Measurements from ENCODE around the gene NFE2L2. TPM values are rescaled to one million over a fixed set of nuclear protein-coding genes. Genes with fewer than 3 reads are reported as not detected.
"Not testable (repeated sequence)": the region's sequence is repeated elsewhere in the genome, so short reads cannot be mapped to it uniquely, and the experiment has no call there.

The NFE2L2 gene
- polyA plus RNA-seq, 4 donors: 115 to 173 (median 157) TPM

DNA sequence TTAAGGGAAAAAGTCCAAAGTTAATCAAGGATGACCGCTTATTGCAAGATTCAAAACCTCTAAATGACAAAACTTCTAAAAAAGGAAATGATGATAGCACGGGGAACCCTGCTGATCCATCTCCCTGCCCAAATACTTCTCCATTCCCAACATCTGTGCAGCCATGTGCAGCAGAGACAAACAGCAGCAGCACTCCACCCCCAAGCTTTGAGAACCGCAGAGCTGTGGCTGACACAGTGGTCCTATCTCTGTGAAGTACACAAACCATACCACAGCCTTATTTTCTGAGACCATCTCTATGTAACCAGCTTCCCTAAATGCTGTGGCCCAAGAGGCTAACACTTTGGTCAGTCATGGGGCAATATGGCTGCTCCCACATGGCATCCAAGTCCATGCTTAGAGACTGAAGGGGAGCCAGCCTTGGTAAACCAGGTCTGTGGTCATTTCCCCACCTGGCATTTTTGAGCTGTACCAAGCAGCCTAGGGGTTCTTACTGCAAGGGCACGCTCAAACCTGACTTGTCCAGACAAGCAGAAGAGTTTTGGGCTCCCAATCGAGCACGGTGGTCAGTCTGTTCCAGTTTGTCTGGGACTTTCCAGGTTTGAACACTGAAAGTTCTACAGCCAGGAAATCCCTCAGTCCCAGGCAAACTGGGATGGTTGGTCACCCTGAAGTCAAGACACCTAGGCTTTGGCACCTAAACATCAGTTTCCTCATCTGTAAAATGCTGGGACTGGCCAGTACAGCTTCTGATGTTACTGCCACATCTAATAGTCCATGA, 17.1 kb upstream of the NFE2L2 start:
- no peak for DNase-seq (ENCODE audit: low read depth in 4 of 4, low spot score in 2 of 4)

DNA sequence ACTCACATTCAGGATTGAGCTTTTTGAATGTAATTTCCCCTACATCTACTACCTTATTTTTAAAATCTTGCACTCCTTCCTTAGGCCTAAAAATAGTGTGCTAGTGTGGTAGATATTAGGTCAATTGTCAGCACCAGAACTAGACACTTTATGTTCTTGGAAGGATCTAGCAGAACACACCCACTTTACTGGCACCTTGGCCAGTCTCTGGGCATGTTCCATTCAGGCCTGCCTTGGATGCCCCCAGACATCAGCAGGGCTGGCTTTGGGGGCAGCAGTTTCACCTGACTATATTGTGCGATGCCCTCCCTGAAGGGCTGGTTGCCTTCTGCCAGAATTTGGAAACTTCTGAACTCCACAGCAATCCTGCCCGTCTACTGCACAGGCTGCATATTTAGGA, 15.3 kb upstream of the NFE2L2 start:
- no peak for DNase-seq (ENCODE audit: low read depth in 4 of 4, low spot score in 2 of 4)

DNA sequence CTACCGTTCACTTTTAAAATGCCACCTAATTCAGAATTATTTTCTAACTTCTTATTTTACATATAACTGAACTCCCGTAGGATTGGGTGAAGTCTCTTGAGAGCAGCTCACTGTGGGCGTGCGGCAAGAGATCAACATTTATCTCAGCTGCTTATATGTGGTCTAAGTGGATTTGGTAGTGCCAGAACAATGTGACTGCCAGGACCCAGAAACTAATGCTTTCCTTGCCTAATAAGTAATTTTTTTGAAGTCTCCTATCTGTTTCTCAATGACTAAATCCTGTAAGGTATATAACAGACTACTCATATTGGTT, 11.2 kb upstream of the NFE2L2 start:
- DNase-seq (ENCODE audit: low read depth in 4 of 4, low spot score in 2 of 4): no peak

DNA sequence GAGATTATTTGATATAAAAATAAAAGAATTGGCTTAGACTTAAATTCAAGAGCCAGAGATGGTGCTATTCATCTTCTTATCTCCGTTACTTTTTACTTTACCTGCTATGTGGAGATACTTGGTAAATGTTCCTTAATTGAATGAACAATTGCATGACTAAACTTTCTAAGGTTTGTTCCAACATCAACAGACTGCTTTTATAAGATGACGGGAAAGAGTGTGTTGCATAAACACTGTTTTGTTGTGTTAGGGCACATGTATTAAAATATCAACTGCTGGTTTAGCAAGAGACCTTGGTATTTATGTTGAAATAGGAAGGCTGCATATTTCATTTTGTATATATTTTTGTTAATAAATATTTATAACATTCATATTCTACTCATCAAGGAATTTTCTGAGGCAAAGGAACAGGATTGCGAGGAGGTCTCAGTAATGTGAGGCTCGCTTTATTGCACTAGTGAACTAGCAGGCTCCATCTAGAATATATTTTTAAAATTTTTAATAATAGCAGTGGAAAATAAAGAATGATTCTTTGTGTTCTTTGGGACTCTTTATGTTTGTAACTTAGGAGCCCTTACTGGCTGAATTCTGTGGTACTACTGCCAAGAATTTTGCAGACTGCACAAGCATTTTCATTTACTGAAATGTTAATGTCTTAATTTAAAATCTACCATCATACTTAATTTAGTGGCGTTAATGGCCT, 10.7 kb upstream of the NFE2L2 start:
- no peak for DNase-seq (ENCODE audit: low read depth in 4 of 4, low spot score in 2 of 4)

DNA sequence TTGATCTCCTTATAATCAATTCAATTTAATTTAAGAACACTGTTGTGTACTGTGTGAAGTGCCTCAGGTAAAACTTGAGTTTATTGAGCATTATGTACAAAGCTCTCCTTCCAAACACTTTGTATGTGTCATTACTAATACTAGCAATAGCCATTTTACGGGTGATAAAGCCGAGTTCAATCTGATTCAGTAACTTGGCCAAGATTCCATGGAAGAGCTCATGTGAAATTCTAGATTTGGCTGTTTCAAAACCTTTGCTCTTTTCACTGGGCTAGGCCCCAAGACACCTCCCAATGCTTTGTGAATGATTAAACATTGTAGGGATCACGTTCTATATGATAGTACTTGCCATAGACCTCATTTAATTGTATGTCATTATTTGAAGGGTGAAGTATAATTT, 8.9 kb upstream of the NFE2L2 start:
- no peak for DNase-seq (ENCODE audit: low read depth in 4 of 4, low spot score in 2 of 4)

DNA sequence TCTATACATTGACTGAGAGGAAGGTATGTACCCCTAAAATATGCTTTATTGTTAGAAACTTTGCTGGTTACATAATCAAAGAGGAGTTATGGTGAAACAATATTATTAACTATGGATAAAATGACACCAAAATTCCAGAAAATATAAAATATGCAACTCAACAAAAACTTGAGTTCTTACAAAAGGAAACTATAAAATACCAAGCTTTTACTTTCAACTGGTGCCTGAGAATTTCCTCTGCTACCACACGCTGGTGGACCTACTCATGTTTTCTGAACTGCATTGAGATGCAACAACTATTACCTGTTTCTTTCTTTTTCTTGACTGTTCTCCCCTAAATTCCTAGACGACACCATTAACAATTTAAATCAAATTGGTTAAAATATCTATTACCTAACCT, 8.2 kb upstream of the NFE2L2 start:
- no peak for DNase-seq (ENCODE audit: low read depth in 4 of 4, low spot score in 2 of 4)

DNA sequence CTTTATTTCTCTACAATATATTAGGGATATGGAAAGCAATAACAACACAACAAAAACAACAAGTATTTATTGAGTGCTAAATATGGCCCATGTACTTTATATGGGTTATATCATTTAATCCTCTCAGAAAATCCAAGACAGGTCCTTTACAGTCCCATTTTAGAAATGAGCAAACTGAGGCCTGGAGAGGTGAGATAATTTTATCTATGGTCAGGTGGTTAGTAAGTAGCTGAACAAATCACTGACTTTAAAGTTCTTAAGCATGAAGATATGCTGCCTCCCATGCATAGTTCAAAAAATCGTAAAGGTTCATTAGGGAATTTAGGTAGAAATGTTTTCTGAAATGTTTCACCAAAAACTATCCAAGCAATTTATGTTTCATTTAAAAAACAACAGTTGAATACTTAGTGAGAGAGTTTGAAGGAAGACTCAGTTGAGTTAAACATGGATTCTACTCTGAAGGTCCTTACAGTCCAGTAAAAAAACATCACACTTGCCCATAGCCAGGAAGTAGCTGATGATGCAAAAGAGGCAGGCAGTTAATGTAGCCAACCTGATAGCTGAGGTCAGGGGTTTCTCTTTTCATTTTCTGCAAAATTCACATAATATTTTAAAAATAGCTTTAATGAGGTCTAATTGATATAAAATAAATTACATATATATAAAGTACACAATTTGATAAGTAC, 7.6 kb upstream of the NFE2L2 start:
- no peak for DNase-seq (ENCODE audit: low read depth in 4 of 4, low spot score in 2 of 4)

DNA sequence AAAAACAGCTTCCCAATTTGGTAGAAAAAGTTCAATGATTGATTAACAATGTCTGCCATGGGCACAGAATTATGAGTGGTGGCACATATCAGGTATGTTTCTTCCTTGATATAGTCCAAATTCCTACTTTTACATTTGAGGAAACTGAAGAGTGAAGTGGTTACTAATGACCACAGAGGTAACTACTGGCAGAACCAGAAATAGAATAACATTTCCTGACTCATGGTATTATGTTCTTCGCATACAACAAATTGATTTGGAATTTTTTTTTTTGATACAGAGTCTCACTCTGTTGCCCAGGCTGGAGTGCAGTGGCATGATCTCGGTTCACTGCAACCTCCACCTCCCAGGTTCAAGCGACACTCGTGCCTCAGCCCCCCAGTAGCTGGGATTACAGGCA, 6.0 kb upstream of the NFE2L2 start:
- no peak for DNase-seq (ENCODE audit: low read depth in 4 of 4, low spot score in 2 of 4)

DNA sequence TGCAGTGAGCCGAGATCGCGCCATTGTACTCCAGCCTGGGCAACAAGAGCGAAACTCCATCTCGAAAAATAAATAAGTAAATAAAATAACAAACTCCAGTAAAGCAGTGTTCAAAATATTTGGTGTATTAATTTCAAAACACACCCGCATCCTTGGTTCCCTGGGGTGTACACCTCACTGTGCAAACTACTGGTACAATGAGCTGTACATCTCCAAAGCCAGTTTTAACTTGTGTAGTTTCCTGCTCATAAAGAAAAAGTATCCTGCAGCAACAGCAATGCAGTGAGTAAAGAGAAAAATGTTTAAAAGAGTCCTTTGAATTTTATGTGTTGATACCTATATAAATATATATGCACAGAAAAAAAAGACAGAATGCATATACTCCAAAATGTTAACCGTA, 4.4 kb upstream of the NFE2L2 start:
- no peak for DNase-seq (ENCODE audit: low read depth in 4 of 4, low spot score in 2 of 4)

DNA sequence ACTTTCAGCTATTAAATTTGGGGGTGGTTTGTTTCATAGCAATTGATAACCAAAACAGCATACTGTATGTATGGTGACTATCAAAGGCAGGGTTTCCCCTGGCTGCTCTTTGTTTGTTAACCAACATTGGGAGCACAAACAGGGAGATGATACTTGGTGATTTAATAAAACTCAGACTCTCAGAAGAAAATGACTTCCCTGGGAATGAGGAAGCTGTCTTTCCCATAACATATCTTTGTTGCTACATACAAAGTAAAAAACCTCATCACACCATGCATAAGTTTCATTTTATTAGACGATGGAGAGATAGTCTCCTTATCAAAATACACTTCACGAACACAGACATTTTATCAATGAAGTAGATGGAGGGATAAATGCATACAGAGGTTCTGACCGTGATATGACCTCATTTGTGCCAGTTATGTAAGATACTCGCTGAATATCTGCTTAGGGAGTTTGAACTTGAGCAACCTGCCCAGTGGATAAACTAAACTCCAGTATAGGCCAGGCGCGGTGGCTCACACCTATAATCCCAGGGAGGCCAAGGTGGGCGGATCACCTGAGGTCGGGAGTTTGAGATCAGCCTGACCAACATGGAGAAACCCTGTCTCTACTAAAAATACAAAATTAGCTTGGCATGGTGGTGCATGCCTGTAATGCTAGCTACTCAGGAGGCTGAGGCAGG, 3.8 kb upstream of the NFE2L2 start:
- DNase-seq (ENCODE audit: low read depth in 4 of 4, low spot score in 2 of 4): no peak

DNA sequence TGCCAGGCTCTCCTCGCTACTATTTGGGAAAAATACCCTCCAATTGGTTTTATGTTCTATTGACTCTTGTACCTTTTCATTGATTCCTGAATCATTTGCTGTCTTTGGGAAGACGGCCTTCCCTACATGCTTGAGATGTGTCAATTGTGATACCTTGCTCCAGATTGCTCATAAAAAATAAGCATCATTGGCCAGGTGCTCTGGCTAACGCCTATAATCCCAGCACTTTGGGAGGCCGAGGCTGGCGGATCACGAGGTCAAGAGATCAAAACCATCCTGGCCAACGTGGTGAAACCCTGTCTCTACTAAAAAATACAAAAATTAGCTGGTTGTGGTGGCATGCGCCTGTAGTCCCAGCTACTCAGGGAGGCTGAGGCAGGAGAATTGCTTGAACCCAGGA, 2.4 kb upstream of the NFE2L2 start:
- DNase-seq (ENCODE audit: low read depth in 4 of 4, low spot score in 2 of 4): not testable (repeated sequence)

DNA sequence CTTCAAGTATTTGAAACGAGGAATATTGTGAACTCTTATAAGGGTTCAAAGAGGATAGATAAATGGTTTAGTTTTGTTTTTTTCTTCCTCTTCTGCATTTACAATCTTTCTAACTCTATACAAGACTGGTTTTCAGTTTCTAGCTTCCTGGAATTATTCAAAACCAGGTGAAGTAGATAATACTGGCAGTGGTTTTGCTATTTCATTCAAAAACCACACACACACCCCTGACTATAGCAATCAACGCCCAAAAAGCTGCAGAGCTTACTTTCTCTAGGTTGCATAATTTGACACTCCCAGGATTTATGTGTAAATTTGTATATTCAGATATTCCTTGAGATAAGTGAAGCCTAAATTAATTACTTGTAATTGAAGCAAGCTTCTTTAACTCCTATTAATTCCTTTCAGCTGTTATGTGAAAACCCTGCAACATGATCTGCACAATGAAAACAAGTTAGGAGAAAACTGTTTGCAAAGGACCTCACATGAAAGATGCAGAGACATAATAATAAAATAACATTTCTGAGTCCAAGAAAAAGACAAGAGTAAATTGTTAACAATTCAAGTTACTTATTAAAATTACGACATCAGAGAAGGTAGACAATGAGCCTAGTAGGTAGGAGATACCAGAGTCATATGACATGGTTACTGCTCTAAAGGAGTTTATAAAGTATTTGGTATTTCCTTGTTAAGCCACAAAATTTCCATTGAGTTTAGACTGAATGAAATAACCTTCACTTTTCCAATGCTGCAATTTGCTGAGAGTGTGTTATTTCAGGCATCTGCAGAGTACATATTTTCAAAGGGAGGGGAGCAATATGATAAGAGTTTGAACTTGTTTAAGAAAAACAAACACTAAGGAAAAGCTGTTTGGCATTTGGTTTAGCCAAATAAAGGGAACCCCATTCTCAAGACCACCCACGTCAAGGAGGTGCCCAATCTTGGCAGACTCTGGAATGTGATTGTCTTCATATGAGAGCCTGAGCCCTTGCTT, 1.6 kb upstream of the NFE2L2 start:
- DNase-seq (ENCODE audit: low read depth in 4 of 4, low spot score in 2 of 4): peak in 1 of 4 donors; percentile 29

DNA sequence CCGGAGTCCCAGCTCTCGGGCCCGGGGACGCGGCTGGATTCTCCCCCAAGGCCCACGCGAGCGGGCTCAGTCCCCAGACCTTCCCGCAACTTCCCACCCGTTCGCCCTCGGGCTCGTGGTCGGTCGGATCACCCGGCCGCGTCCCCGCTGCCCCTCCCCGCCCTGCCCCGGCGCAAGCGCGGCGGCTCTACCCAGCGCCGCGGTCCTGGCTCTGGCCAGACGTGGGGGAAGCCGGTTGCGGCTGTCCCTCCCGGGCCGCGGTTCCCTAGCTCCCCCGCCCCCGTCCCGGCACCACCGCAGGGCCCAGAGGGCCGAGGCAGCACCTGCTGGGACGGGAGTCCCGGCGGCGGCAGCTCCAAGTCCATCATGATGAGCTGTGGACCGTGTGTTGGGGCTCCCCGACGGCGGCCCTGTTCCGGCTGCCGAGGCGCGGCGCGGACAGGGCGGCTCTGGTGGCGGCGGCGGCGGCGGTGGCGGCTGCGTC, 276 bp downstream of the NFE2L2 start:
- peak in 1 of 4 donors; percentile 45 for DNase-seq (ENCODE audit: low read depth in 4 of 4, low spot score in 2 of 4)

DNA sequence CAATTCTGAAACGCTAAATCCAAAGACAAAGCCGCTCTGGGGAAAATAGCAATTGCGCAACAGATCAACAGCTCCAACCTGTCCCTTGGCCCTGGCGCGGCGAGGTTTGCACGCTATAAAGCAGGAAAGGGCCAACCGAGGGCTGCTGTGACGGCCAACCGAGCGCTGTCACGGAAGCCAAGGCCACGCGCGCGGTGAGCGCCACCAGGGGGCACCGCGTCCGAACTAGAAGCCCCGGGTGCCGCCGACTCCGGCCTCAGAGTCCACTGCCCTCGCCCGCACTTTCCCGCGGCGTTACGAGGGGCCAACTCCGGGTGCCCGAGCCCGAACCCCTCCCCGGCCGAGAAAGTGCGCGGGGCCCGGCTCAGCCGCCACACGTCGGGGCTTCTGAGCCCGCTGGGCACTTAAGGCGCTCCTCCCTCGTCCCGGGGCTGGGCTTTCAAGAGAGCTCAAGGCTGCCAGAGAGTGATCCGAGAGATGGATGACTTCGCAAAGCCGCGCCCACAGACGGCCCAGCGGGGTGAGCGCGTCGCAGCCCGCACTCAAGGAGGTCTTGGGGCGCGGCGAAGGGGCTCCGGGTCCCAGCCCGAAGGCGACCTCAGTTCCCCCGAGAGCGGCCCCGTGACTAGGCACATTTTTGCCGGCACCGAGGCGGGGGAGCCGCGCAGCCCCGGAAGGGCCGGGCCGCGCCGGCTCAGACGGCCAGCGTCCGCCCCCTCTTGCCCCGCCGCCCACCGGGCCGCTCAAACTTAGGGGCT, 897 bp downstream of the NFE2L2 start:
- peak; percentile 96 to 98 (median 97) for DNase-seq (ENCODE audit: low read depth in 4 of 4, low spot score in 2 of 4)

DNA sequence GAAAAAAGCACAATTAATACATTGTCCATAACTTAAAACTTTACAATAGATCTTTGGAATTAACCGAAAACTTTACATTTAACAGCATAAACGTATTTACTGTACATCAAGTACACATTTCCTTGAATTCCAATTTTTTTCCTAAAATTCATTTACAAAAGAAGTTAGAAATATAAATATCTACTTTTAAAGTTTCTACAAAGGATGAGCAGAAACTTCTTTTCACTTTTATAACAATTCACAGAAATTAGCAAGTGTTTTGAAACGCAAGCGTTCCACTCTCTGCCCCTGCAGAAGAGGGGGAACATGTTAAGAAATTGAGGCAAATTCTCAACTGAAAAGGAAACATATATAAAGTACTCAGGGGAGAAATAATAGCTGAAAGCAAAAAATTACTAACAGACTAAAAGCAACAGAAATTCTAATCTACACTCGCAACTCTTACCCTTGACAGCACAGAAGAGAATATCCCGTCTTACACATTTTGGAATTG, 1.5 kb downstream of the NFE2L2 start:
- no peak for DNase-seq (ENCODE audit: low read depth in 4 of 4, low spot score in 2 of 4)

DNA sequence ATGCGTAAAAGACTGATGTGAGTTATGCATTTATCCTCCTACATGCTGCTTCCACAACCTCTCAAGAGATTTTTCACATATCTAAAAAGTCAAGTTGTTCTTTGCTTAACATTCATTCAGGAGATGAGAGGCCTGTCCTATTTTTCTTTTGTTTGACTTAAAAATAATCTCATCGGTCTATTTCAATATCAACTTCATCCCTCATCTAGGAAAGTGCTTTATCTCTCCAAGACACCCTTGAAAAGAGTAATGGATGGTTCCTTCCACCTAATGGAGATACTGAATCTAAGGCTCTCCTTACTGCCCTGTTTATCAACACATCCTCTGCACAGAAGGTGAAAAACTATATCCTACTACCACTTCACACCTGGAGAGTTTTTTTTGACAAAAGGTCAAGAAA, 2.4 kb downstream of the NFE2L2 start:
- peak in 1 of 4 donors; percentile 62 for DNase-seq (ENCODE audit: low read depth in 4 of 4, low spot score in 2 of 4)

DNA sequence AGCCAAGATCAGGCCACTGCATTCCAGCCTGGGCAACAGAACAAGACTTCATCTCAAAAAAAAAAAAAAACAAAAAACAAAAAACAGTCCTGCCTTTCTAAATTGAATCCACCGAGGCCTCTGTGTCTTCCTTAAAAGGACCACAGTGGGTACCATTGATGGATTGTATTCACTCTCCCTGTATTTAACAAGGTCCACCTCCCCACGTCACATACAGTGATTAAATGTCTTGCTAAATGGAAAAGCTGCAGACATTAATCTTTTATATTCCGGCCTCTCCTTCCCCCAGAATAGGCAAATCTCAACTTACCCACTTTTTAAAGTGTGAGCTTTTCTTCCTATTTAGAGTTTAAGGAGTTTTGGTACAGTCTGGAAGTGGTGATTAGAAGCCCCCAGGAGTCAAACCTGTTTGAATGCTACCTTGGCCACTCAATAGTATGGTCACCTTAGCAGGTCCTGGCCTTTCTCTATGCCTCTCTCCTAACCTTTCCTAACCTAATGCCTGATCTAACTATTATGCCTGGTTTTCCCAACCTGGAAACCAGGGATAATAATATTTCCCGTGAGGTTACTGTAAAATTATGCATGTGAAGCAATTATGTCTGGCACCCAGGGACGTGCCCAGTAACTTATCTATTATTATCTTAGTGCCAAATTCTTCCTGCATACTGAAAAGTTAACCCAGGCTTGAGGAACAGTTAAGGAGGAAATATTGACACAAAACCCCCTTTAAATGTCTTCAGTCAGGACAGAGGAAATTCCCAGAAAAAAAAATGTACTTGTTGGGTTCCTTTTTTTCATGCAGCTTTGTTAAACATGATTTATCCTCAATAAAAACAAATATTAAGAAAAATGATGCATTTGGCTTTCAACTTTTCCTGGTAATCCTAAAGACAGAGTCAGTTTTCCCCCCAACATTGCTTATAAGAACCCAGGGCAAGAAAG, 3.1 kb downstream of the NFE2L2 start:
- DNase-seq (ENCODE audit: low read depth in 4 of 4, low spot score in 2 of 4): peak in 1 of 4 donors; percentile 17

DNA sequence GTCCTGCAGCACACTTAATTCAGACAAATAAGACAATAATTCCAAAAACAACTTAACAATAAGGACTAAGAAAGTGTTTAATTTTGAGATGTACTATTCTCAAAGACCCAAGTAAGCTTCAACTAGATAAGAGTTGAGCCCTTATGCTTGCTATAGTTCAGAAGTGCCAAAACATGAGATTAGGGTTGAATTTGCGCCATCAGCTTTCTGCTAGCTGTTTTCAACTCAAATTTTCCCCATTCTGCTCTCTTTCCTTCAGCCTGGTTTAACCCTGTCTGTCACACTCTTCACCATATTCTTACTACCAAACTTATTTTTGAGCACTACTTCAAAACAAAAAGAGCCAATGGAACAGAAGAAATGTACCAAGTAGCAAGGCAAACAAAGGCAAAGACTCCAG, 4.1 kb downstream of the NFE2L2 start:
- DNase-seq (ENCODE audit: low read depth in 4 of 4, low spot score in 2 of 4): no peak
